Measurements from ENCODE around the gene TMEM63A.

TMEM63A gene

DNA sequence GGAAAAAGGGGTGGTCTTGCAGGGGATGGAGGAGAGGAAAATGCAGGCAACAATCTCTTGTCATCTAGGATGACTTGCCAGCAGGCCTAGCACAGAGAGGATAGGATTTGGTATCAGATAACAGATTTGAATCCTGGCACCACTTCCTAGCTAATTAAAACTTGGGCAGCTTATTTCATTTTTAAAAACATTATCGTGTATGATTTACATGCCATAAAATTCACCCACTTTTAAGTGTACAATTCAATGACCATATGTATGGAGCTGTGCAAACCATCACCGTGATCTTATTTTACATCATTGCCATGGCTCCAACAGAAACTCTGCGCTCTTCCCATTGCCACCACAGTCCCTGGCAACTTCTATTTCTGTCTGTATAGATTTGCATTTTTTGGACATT lies 34.9 kb upstream of the TMEM63A start:
- DNase-seq (ENCODE audit: low read depth), result no peak
- H3K4me3 ChIP-seq (replicated peaks; ENCODE audit: low read depth, low read length), result no peak overlapping the region
- TF ChIP-seq CTCF (IDR thresholded peaks at IDR 0.05; ENCODE audit: low read length, missing control alignments), result no peak

DNA sequence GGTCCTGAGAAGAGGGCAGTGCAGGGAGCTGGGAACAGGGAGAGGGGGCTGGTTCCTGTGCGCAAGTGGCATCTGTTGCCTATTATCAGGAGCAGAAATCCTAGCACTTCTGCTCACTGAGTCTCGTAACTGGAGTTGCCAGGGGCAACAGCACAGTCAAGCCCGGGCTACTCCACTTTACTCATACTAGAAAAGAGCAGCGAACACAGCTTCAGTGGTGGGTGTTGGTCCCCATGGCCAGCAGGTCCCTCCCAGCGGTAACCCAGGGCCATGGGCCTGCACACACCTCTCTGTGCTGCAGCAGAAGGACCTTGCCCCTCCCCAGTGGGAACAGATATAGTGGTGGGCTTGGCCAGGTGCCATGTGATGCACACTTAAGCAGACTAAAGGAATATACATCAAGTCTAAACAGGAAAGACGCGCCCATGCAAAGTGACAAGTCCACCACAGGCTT lies 33.4 kb upstream of the TMEM63A start:
- H3K4me3 ChIP-seq (replicated peaks; ENCODE audit: low read depth, low read length), result no peak overlapping the region
- no peak for DNase-seq (ENCODE audit: low read depth)
- no peak for TF ChIP-seq CTCF (IDR thresholded peaks at IDR 0.05; ENCODE audit: low read length, missing control alignments)

DNA sequence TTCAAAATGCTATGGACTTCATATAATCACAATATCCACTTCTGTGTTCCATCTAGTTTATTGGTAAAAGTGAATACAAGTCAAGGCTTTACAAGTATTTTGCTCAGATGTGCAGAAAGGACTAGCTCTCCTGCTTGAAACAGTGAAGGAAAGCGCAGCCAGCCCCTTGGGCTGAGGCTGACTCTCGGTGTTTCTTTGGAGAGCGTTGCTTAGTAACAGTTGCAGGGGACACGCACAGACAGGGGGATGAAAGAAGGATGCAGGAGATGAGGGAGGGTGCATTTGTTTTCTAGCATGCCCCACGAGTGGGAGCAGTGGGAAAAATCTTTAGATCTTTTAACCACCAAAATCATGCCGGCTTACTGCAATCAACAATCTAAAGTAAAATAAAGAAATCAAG lies 32.8 kb upstream of the TMEM63A start:
- no peak for TF ChIP-seq CTCF (IDR thresholded peaks at IDR 0.05; ENCODE audit: low read length, missing control alignments)
- no peak overlapping the region for H3K4me3 ChIP-seq (replicated peaks; ENCODE audit: low read depth, low read length)
- no peak for DNase-seq (ENCODE audit: low read depth)

DNA sequence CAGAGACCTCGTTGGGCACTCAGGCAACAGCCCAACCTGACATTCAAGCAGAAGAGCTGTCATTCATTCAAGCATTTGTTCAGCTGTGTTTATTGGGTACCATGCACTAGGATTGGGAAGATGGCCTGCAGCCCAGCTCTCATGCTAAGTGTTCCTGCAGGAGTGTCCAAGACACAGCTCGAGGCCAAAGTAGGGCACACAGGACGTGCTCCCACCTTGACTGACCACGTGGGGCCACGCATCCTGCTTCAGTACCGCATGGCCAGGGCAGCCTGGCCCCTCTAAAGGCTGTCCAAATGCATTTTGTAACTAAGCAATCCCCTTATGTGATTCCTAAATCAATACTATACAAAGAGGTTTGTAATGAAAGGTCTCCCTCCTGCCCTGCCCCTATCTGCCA lies 32.2 kb upstream of the TMEM63A start:
- no peak for TF ChIP-seq CTCF (IDR thresholded peaks at IDR 0.05; ENCODE audit: low read length, missing control alignments)
- no peak overlapping the region for H3K4me3 ChIP-seq (replicated peaks; ENCODE audit: low read depth, low read length)
- DNase-seq (ENCODE audit: low read depth), result no peak

GRCh38 chr1:225911191-225912130 lies 29.3 kb upstream of the TMEM63A start:
- TF ChIP-seq CTCF (IDR thresholded peaks at IDR 0.05; ENCODE audit: low read length, missing control alignments), result peak; percentile 46
- no peak overlapping the region for H3K4me3 ChIP-seq (replicated peaks; ENCODE audit: low read depth, low read length)
- peak; percentile 57 for DNase-seq (ENCODE audit: low read depth)

DNA sequence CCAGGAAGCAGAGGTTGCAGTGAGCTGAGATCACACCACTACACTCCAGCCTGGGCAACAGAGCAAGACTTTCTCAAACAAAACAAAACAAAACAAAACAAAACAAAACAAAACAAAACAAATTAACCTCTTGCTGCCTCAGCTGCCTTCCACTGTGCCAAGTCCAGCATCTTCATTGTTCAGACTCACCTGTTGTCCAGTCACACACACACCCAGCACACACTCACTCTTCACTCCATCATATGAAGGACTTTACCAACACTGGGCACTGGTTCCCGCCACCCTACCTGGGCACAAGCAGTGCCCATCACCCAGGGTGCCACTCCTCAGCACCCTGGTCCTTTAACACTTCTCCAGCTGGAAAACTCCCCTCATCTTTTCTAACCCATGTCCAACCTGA lies 27.3 kb upstream of the TMEM63A start:
- no peak for TF ChIP-seq CTCF (IDR thresholded peaks at IDR 0.05; ENCODE audit: low read length, missing control alignments)

GRCh38 chr1:225908773-225909172 lies 26.6 kb upstream of the TMEM63A start:
- no peak for TF ChIP-seq CTCF (IDR thresholded peaks at IDR 0.05; ENCODE audit: low read length, missing control alignments)
- no peak overlapping the region for H3K4me3 ChIP-seq (replicated peaks; ENCODE audit: low read depth, low read length)

More for the DNA sequence above, 27.3 kb upstream of the TMEM63A start:
- no peak overlapping the region for H3K4me3 ChIP-seq (replicated peaks; ENCODE audit: low read depth, low read length)
- DNase-seq (ENCODE audit: low read depth), result no peak

More at GRCh38 chr1:225908773-225909172, 26.6 kb upstream of the TMEM63A start:
- DNase-seq (ENCODE audit: low read depth), result no peak

Measured in fibroblast of pulmonary artery (primary cell).